HUES64 (cell line): ENCODE data around the gene SIK2.
"Not testable (repeated sequence)": the region's sequence is repeated elsewhere in the genome, so short reads cannot be mapped to it uniquely, and the experiment has no call there.

ENCODE experiments used
- H3K27ac ChIP-seq: 2 replicates; pipeline ENCODE4 v1.7.0; 2013; ENCODE audit warnings: low read depth, low read length, inconsistent platforms
- H3K27me3 ChIP-seq: 2 replicates; pipeline ENCODE4 v1.6.1; 2013; ENCODE audit warnings: mild to moderate bottlenecking, low read length; ENCODE audit not compliant: insufficient read depth
- H3K36me3 ChIP-seq: 2 replicates; pipeline ENCODE4 v1.6.1; 2013; ENCODE audit warnings: mild to moderate bottlenecking, low read length; ENCODE audit not compliant: insufficient read depth
- H3K4me1 ChIP-seq: 2 replicates; pipeline ENCODE4 v1.6.1; 2013; ENCODE audit warnings: mild to moderate bottlenecking, low read length, moderate library complexity; ENCODE audit not compliant: insufficient read depth
- H3K4me3 ChIP-seq: 2 replicates; pipeline ENCODE4 v1.5.1; 2013; ENCODE audit warnings: mild to moderate bottlenecking, low read length, moderate library complexity
- H3K9ac ChIP-seq: 2 replicates; pipeline ENCODE4 v1.6.1; 2013; ENCODE audit warnings: mild to moderate bottlenecking, low read depth, low read length
- H3K9me3 ChIP-seq: 2 replicates; pipeline ENCODE4 v1.6.1; 2013; ENCODE audit warnings: low read depth, low read length; ENCODE audit not compliant: insufficient read depth
- WGBS: fragments of 150-250, 120-280 bp; methylation state at CpG from one replicate; pipeline ENCODE4 v1.1.7; 2013; ENCODE audit warnings: missing lambda C conversion rate; 5-methylcytosine and 5-hydroxymethylcytosine counted together

The SIK2 gene

GRCh38 chr11:111762981-111763643, 160.9 kb downstream of the SIK2 start:
- Histone ChIP-seq H3K27ac (peak overlapping the region; percentile 57; the same call in 1 of the 2 replicates), H3K9ac (no peak overlapping the region), H3K9me3 (no peaks in the 10 kb centered on the region), H3K36me3 (peaks cover 67% of the 10 kb centered on the region), H3K4me1 (peaks cover 19% of the 10 kb centered on the region), H3K27me3 (no peaks in the 10 kb centered on the region), H3K4me3 (no peak overlapping the region)
- WGBS, result 79% methylated on average over 3 of the region's 3 CpGs

- no peak overlapping the region for H3K27ac ChIP-seq
- H3K36me3 ChIP-seq, result peaks cover 52% of the 10 kb centered on the region
- no peak overlapping the region for H3K9ac ChIP-seq
- 79% methylated on average over 1 of the region's 1 CpG for WGBS
- H3K4me3 ChIP-seq, result peak overlapping the region; percentile 87
- H3K27me3 ChIP-seq, result no peaks in the 10 kb centered on the region
- peaks cover 19% of the 10 kb centered on the region for H3K4me1 ChIP-seq
- H3K9me3 ChIP-seq, result no peaks in the 10 kb centered on the region
These were observed 162.4 kb downstream of the SIK2 start for GRCh38 chr11:111764621-111765020.

- Histone ChIP-seq H3K27me3 (no peaks in the 10 kb centered on the region), H3K36me3 (peaks cover 44% of the 10 kb centered on the region), H3K4me1 (peaks cover 19% of the 10 kb centered on the region), H3K27ac (peak overlapping the region; percentile 65; the same call in 1 of the 2 replicates), H3K9me3 (no peaks in the 10 kb centered on the region), H3K4me3 (peak overlapping the region; percentile 87), H3K9ac (peak overlapping the region; percentile 91)
- WGBS, result 4% methylated on average over 28 of the region's 28 CpGs
These were observed 163.2 kb downstream of the SIK2 start for GRCh38 chr11:111765320-111765983.

- H3K36me3 ChIP-seq, result peaks cover 36% of the 10 kb centered on the region
- H3K27me3 ChIP-seq, result no peaks in the 10 kb centered on the region
- H3K27ac ChIP-seq, result peak within 1 kb of the TSS; percentile 79
- no peaks in the 10 kb centered on the region for H3K9me3 ChIP-seq
- under 1% methylated on average over 61 of the region's 61 CpGs for WGBS
- H3K4me3 ChIP-seq, result peak within 1 kb of the TSS; percentile 87
- H3K9ac ChIP-seq, result peak within 1 kb of the TSS; percentile 91
- H3K4me1 ChIP-seq, result peaks cover 19% of the 10 kb centered on the region
These were observed 164.0 kb downstream of the SIK2 start, which contains the start of gene PPP2R1B for GRCh38 chr11:111765984-111766833. Gene PPP2R1B, minus strand, starts transcription at chr11:111766389. Its CDS starts 28 bp downstream, at chr11:111766361.

GRCh38 chr11:111766834-111767142, 164.5 kb downstream of the SIK2 start:
- peak overlapping the region; percentile 91 for H3K9ac ChIP-seq
- peaks cover 30% of the 10 kb centered on the region for H3K36me3 ChIP-seq
- 11% methylated on average over 6 of the region's 7 CpGs for WGBS
- H3K27me3 ChIP-seq, result no peaks in the 10 kb centered on the region
- peak overlapping the region; percentile 87 for H3K4me3 ChIP-seq
- no peaks in the 10 kb centered on the region for H3K9me3 ChIP-seq
- peak overlapping the region; percentile 79 for H3K27ac ChIP-seq
- H3K4me1 ChIP-seq, result peaks cover 25% of the 10 kb centered on the region

GRCh38 chr11:111770581-111771134, 168.4 kb downstream of the SIK2 start:
- H3K36me3 ChIP-seq, result no peaks in the 10 kb centered on the region
- no peak overlapping the region for H3K4me3 ChIP-seq
- no peak overlapping the region for H3K9ac ChIP-seq
- 84% methylated on average over 4 of the region's 4 CpGs for WGBS
- no peaks in the 10 kb centered on the region for H3K27me3 ChIP-seq
- H3K27ac ChIP-seq, result no peak overlapping the region
- H3K9me3 ChIP-seq, result no peaks in the 10 kb centered on the region
- peaks cover 16% of the 10 kb centered on the region; the same call in 1 of the 2 replicates for H3K4me1 ChIP-seq

GRCh38 chr11:111771205-111771604, 169.0 kb downstream of the SIK2 start:
- H3K4me3 ChIP-seq, H3K9ac ChIP-seq, H3K27ac ChIP-seq, H3K9me3 ChIP-seq, H3K27me3 ChIP-seq, H3K36me3 ChIP-seq: not testable (repeated sequence)
- H3K4me1 ChIP-seq, result peaks cover 16% of the 10 kb centered on the region; the same call in 1 of the 2 replicates
- WGBS, result 48% methylated on average over 5 of the region's 5 CpGs

GRCh38 chr11:111772535-111772934, 170.3 kb downstream of the SIK2 start:
- H3K9me3 ChIP-seq, result no peaks in the 10 kb centered on the region
- no peak overlapping the region for H3K27ac ChIP-seq
- H3K4me1 ChIP-seq, result peaks cover 9% of the 10 kb centered on the region; the same call in 1 of the 2 replicates
- no peak overlapping the region for H3K9ac ChIP-seq
- H3K27me3 ChIP-seq, result no peaks in the 10 kb centered on the region
- 98% methylated on average over 1 of the region's 2 CpGs for WGBS
- H3K4me3 ChIP-seq, result no peak overlapping the region
- H3K36me3 ChIP-seq, result no peaks in the 10 kb centered on the region

- Histone ChIP-seq H3K27ac (no peak overlapping the region), H3K27me3 (no peaks in the 10 kb centered on the region), H3K4me1 (peaks cover 6% of the 10 kb centered on the region; the same call in 1 of the 2 replicates), H3K9ac (no peak overlapping the region), H3K36me3 (no peaks in the 10 kb centered on the region), H3K4me3 (no peak overlapping the region), H3K9me3 (no peaks in the 10 kb centered on the region)
- WGBS, result 98% methylated on average over 6 of the region's 6 CpGs
These were observed 172.9 kb downstream of the SIK2 start for GRCh38 chr11:111774955-111775710.

GRCh38 chr11:111776398-111777093, 174.3 kb downstream of the SIK2 start:
- WGBS, result 92% methylated on average over 6 of the region's 6 CpGs
- H3K27ac ChIP-seq, result no peak overlapping the region
- H3K9me3 ChIP-seq, result no peaks in the 10 kb centered on the region
- H3K9ac ChIP-seq, result no peak overlapping the region
- H3K27me3 ChIP-seq, result no peaks in the 10 kb centered on the region
- H3K4me1 ChIP-seq, result peaks cover 3% of the 10 kb centered on the region; the same call in 1 of the 2 replicates
- no peaks in the 10 kb centered on the region for H3K36me3 ChIP-seq
- no peak overlapping the region for H3K4me3 ChIP-seq
